ENCODE results near the gene AJUBA.

AJUBA gene

DNA sequence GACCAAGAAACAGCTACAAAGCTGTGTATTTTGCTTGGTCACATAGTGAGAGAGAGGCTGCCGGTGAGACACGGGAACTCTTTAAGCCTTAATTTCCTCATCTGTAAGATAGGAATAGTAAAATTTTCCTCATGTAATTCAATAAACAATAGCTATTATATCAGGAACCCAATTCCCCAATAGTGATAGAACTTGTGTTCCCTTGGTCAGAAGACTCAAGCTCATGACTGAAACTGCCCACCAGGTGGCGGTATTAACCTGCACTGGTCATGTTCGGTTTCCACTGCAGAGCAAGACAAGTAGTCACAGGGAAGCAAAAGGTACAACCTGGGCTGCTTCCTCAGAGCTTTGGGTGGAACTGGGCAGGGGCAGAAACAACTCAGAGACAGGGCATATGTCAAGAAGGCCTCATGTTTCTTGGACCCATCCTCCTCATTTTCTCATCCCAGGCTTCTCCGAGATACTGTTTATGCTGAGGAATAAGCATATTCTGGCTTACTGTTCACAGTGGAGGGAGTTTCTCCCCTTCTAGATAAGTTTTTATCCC lies 4.2 kb upstream of the AJUBA start:
- no peak overlapping the region for H3K4me3 ChIP-seq (ENCODE audit: low read depth, low read length)
- peak; percentile 85 for TF ChIP-seq CTCF (IDR thresholded peaks at IDR 0.05; ENCODE audit: borderline replicate concordance, insufficient read depth, low read depth, low read length)

GRCh38 chr14:22985894-22986507 lies 3.6 kb upstream of the AJUBA start:
- H3K4me3 ChIP-seq (ENCODE audit: low read depth, low read length): no peak overlapping the region
- TF ChIP-seq CTCF (IDR thresholded peaks at IDR 0.05; ENCODE audit: borderline replicate concordance, insufficient read depth, low read depth, low read length): no peak

- no peak for TF ChIP-seq CTCF (IDR thresholded peaks at IDR 0.05; ENCODE audit: borderline replicate concordance, insufficient read depth, low read depth, low read length)
- H3K4me3 ChIP-seq (ENCODE audit: low read depth, low read length): no peak overlapping the region
These were observed 2.8 kb upstream of the AJUBA start for GRCh38 chr14:22984959-22985658.

DNA sequence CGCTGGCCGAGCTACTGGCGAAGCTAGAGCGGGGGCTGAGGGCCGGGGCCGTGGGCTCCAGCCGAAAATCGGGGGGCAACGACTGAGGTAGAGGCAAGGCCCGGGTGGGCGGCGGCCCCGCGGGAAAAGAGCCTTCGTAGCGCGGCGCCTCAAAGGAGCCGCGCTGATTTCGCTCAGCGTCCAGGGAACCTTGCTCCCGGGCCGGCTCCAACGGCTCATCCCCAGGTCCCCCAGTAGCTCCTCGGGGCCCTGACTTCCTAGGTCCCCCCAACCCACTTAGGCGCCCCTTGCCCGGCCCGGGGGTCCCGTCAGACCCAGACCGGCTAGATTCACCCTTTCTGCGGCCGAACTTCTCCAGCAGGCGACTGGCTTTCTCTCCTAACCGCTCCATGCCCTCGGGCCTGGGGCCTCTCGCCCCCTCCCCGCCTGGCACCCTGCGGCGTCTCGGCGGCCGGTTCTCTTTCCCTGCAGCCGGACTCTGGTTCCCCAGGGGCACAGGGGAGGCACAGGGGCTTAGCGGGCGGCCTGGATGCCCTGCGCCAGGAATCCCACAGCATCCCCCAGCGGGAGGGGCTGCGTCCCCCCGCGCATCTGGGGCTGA lies 375 bp downstream of the AJUBA start:
- H3K4me3 ChIP-seq (ENCODE audit: low read depth, low read length): peak overlapping the region; percentile 53
- no peak for TF ChIP-seq CTCF (IDR thresholded peaks at IDR 0.05; ENCODE audit: borderline replicate concordance, insufficient read depth, low read depth, low read length)

- no peak for TF ChIP-seq CTCF (IDR thresholded peaks at IDR 0.05; ENCODE audit: borderline replicate concordance, insufficient read depth, low read depth, low read length)
- no peak overlapping the region for H3K4me3 ChIP-seq (ENCODE audit: low read depth, low read length)
These were observed 1.1 kb downstream of the AJUBA start for GRCh38 chr14:22981090-22981875.

DNA sequence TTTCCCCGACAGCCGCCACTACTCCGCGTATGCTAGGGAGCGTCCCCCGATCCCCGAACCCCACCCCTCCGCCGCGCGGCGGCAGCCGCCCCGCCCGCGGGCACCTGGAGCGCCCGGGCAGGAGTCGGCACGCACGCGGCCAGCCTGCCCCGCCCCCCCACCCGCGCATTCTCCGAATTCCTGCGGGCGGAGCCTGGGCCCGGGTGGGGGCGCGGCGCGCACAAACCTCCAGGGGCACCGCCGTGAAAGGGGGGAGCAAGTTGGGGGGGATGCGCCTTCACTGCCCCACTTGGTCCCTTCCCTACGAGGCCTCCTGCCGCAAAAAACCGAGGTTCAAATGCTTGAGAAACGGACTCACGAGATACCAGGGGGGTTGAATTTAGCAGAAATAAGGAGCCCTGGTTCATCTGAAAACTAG lies 1.7 kb downstream of the AJUBA start:
- H3K4me3 ChIP-seq (ENCODE audit: low read depth, low read length): no peak overlapping the region
- TF ChIP-seq CTCF (IDR thresholded peaks at IDR 0.05; ENCODE audit: borderline replicate concordance, insufficient read depth, low read depth, low read length): no peak
